Activated naive CD4-positive, alpha-beta T cell treated with anti-CD3 and anti-CD28 coated beads, Interleukin-2, amount 50 U/mL, for 24 hours (primary cell): Measurements from ENCODE around the gene STIM1.
"Not testable (repeated sequence)": the region's sequence is repeated elsewhere in the genome, so short reads cannot be mapped to it uniquely, and the experiment has no call there.

ENCODE experiments used
- H3K27ac Mint-ChIP-seq: one replicate; pipeline ENCODE4 v1.8.0; 2021; ENCODE audit warnings: mild to moderate bottlenecking, mixed read lengths
- H3K27me3 Mint-ChIP-seq: one replicate; pipeline ENCODE4 v1.8.0; 2021; ENCODE audit warnings: mixed read lengths
- H3K36me3 Mint-ChIP-seq: one replicate; pipeline ENCODE4 v1.8.0; 2021; ENCODE audit warnings: mixed read lengths
- H3K4me1 Mint-ChIP-seq: one replicate; pipeline ENCODE4 v1.8.0; 2021; ENCODE audit warnings: mixed read lengths
- H3K4me3 Mint-ChIP-seq: one replicate; pipeline ENCODE4 v1.8.0; 2021; ENCODE audit warnings: mild to moderate bottlenecking, mixed read lengths
- H3K9me3 Mint-ChIP-seq: one replicate; pipeline ENCODE4 v1.8.0; 2021; ENCODE audit warnings: mixed read lengths

The STIM1 gene

DNA sequence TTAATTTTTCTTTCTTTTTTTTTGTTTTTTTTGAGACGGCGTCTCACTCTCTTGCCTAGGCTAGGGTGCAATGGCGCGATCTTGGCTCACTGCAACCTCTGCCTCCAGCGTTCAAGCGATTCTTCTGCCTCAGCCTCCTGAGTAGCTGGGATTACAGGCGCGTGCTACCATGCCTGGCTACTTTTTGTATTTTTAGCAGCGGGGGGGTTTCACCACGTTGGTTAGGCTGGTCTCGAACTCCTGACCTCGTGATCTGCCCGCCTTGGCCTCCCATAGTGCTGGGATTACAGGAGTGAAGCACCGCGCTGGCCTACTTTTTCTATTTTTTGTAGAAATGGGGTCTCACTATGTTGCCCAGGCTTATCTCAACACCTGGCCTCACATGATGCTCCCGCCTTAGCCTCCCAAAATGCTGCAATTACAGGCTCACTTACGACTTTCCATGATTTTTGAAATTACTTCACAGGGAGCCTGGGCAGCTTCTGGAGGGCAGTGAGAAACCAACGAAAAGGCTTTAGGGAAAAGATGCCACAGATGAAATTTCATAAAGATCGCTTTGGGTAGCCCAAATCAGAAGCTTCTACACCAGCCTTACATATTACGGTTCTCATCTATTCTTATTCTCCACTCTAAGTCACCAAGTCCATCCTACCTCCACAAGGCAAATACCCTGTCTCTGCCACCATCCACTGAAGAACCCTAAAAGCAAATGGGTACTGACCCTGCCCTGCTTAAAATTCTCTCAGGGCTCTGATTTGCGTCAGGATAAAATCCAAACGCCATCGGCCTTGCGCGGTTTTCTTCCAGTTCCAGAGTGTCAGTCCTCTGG, 238.3 kb downstream of the STIM1 start:
- H3K36me3 Mint-ChIP-seq, result peaks cover 5% of the 10 kb centered on the region
- peak overlapping the region; percentile 94 for H3K4me3 Mint-ChIP-seq
- H3K4me1 Mint-ChIP-seq, result peaks cover 80% of the 10 kb centered on the region
- peak overlapping the region; percentile 97 for H3K27ac Mint-ChIP-seq
- H3K9me3 Mint-ChIP-seq, result no peaks in the 10 kb centered on the region
- no peaks in the 10 kb centered on the region for H3K27me3 Mint-ChIP-seq

DNA sequence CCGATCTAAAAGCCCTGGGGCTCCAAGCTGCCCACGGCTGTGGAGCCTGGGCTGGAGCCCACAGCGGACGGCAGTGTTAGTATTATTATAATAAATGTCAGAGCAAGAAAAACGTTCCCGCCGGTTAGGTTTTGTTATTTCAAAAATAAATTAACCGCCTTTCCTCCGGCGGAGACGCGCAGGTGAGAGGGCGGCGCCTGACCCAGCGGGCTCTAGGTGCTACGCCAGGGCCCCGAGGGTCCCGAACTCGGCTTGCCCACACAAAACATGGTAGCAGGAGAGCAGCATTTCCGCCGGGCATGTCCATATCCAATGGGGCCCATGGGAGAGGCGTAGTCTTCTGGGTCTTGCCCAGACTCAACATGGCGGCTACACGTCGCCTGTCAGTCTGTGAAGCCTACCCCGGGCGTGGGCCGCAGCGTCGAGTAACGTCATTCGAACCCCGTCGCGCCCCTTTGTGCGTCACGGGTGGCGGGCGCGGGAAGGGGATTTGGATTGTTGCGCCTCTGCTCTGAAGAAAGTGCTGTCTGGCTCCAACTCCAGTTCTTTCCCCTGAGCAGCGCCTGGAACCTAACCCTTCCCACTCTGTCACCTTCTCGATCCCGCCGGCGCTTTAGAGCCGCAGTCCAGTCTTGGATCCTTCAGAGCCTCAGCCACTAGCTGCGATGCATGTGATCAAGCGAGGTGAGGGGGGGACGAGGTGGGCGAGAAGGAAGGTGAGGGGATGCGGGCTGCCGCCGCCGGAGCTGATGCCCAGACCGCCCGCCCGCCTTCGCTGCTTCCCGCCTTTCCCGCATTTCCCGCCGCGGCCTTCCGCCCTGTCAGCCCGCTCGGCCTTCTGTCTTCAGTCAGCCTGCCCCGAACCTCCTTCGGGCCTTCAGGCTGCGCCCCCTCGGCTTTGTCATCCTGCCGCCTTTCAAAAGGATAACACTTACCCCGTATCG, 239.2 kb downstream of the STIM1 start, which contains the start of gene RRM1:
TSS of gene RRM1 (plus strand) at position 452 of the 944 bp plus-strand sequence. CDS start at position 666, 214 bp downstream.
- Mint-ChIP-seq H3K9me3 (no peaks in the 10 kb centered on the region), H3K36me3 (peaks cover 8% of the 10 kb centered on the region), H3K4me1 (peaks cover 80% of the 10 kb centered on the region), H3K27ac (peak within 1 kb of the TSS; percentile 97), H3K4me3 (peak within 1 kb of the TSS; percentile 94), H3K27me3 (no peaks in the 10 kb centered on the region)

DNA sequence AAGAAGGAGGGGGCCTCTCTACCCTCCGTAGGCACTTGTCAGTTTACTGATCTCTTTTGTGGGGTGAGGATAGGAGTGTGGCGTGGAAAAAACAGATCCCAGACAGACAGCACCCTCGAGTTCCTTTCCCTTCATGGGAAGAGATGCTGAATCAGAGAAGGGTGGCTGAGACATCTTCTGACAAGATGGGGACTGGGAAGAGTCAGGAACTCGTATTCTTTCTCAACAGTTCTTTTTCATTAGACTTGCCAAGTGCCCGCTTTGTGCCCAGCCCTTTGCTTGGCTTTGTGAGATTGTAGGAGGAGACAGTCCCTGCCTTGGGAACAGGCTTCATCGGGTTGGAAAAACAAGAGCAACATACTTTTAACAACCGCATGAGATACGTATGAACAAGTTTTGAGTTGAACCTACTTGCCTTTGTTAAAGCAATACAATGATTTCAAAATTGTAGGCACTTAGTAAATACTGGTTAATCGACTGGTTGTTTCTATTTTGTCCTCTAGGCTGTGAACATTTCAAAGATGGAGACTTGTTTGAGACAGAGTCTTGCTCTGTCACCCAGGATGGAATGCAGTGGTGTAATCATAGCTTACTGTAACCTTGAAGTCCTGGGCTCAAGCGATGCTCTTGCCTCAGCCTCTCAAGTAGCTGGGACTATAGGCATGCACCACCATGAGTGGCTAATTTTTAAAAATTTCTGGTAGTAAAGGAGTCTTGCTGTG, 240.2 kb downstream of the STIM1 start:
- Mint-ChIP-seq H3K9me3 (no peaks in the 10 kb centered on the region), H3K36me3 (peaks cover 7% of the 10 kb centered on the region), H3K27ac (peak overlapping the region; percentile 97), H3K4me3 (peak overlapping the region; percentile 94), H3K27me3 (no peaks in the 10 kb centered on the region), H3K4me1 (peaks cover 80% of the 10 kb centered on the region)

DNA sequence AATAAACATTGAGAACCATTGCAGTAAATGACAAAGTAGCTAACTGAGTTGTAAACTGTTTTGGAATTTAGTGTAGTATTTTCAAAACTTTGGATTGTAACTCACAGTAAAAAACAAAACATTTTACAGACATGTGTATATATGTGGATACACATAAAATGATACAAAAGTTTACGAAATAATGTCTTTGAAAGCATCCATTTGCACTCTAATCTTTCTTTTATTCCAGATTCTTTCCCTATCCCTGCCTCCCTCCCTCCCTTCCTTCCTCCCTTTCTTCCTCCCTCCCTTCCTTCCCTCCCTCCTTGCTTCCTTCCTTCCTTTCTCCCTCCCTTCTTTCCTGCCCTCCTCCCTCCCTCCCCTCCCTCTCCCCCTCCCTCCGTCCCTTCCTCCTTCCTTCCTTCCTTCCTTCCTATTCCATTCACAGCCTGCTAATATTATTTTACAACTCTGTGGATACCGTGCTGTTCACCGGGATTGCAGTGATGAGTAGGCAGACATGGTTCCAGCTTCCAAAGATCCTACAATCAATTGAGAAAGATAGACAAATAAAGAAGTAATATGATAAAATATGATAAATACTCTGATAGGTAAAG, 242.7 kb downstream of the STIM1 start:
- no peaks in the 10 kb centered on the region for H3K27me3 Mint-ChIP-seq
- no peaks in the 10 kb centered on the region for H3K9me3 Mint-ChIP-seq
- peaks cover 71% of the 10 kb centered on the region for H3K4me1 Mint-ChIP-seq
- peaks cover 10% of the 10 kb centered on the region for H3K36me3 Mint-ChIP-seq
- H3K27ac Mint-ChIP-seq, result no peak overlapping the region
- no peak overlapping the region for H3K4me3 Mint-ChIP-seq

DNA sequence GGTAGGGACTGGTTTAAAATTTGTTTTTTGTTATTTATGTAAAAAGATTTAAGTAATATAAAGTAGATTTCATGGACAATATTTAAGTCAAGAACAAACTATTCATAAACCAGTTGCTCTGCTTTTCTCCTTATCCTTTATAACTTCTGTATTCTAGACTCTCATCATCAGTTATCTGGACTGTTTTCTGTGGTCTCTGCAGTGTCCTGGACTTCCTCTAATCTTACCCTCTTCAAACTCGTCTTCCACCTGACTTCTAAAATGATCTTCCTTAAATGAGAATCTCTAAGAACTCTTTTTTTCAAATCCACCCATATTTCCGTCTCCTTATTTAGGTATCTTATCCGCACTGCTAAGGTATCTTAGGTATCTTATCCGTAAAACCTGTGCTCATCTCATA, 247.2 kb downstream of the STIM1 start:
- H3K4me1 Mint-ChIP-seq, result peaks cover 42% of the 10 kb centered on the region
- H3K9me3 Mint-ChIP-seq, result no peaks in the 10 kb centered on the region
- peaks cover 17% of the 10 kb centered on the region for H3K36me3 Mint-ChIP-seq
- H3K27ac Mint-ChIP-seq, result peak overlapping the region; percentile 3
- no peaks in the 10 kb centered on the region for H3K27me3 Mint-ChIP-seq
- H3K4me3 Mint-ChIP-seq, result no peak overlapping the region

DNA sequence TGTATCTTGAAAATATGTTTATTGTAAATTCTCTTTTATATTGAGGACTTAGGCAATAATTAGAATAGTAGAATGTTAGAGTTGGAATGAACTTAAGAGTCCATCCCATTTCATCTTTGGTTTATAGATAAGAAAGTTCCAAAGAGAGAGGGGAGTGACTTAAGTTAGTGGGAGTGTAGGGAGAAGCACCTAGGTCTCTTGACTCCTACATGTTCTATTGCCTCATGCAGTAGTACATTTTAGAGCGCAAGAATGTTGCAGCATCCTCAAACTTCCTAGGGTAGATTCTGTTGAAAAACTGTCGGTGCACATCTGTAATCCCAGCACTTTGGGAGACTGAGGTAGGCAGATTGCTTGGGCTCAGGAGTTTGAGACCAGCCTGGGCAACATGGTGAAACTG, 247.8 kb downstream of the STIM1 start:
- H3K27me3 Mint-ChIP-seq, result no peaks in the 10 kb centered on the region

DNA sequence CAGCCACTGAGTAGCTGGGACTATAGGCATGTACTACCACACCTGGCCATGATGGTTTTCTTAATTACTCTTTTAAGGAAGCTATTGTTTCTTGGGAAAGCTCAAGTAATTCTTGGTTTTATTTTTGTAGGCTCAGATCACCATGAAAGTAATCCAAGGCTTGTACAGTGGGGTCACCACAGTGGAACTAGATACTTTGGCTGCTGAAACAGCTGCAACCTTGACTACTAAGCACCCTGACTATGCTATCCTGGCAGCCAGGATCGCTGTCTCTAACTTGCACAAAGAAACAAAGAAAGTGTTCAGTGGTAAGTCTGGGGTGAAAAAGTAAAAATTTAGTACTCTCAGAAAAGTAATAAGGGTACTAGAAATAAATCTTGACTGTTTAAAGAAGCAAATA, 250.5 kb downstream of the STIM1 start:
- H3K36me3 Mint-ChIP-seq, result peaks cover 16% of the 10 kb centered on the region
- peaks cover 13% of the 10 kb centered on the region for H3K4me1 Mint-ChIP-seq
- no peak overlapping the region for H3K4me3 Mint-ChIP-seq
- H3K27ac Mint-ChIP-seq, result no peak overlapping the region
- no peaks in the 10 kb centered on the region for H3K27me3 Mint-ChIP-seq
- H3K9me3 Mint-ChIP-seq, result no peaks in the 10 kb centered on the region

More for the DNA sequence above, 247.8 kb downstream of the STIM1 start:
- Mint-ChIP-seq H3K27ac (no peak overlapping the region), H3K9me3 (no peaks in the 10 kb centered on the region), H3K36me3 (peaks cover 18% of the 10 kb centered on the region), H3K4me1 (peaks cover 37% of the 10 kb centered on the region), H3K4me3 (no peak overlapping the region)

DNA sequence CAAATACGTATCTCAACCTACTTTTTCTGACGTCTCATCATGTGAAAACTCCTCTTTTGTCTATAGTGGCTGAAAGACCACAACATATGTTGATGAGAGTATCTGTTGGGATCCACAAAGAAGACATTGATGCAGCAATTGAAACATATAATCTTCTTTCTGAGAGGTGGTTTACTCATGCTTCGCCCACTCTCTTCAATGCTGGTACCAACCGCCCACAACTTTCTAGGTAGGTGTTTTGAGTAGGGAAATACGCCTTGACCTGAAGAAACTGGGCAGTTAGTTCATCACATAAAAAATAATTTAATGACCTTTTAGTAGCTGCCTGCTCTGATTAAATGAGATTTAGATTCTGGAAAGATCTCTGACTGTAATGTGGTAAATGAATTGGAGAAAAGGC, 256.4 kb downstream of the STIM1 start:
- Mint-ChIP-seq H3K36me3 (peaks cover 20% of the 10 kb centered on the region), H3K4me3 (no peak overlapping the region), H3K27ac (no peak overlapping the region), H3K4me1 (no peaks in the 10 kb centered on the region), H3K9me3 (no peaks in the 10 kb centered on the region), H3K27me3 (no peaks in the 10 kb centered on the region)

DNA sequence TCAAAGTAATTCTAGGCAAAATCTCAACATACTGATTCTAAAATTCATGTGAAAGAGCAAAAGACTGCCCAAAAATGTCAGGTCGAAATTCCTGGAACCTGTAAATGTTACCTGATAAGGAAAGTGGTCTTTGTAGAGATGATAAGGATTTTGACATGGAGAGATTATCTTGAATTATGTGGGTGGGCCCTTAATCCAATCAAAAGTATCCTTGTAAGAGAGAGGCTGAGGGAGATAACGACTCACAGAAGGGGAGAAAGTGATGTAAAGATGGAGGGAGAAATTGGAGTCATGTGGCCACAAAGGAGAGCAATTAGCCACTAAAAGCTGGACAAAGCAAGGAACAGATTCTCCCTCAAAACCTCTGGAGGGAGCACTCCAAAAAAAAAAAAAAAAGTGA, 259.7 kb downstream of the STIM1 start:
- H3K27me3 Mint-ChIP-seq, result no peaks in the 10 kb centered on the region
- no peaks in the 10 kb centered on the region for H3K9me3 Mint-ChIP-seq
- H3K4me1 Mint-ChIP-seq, result peaks cover 3% of the 10 kb centered on the region
- H3K36me3 Mint-ChIP-seq, result peaks cover 20% of the 10 kb centered on the region
- H3K27ac Mint-ChIP-seq, result no peak overlapping the region
- no peak overlapping the region for H3K4me3 Mint-ChIP-seq

DNA sequence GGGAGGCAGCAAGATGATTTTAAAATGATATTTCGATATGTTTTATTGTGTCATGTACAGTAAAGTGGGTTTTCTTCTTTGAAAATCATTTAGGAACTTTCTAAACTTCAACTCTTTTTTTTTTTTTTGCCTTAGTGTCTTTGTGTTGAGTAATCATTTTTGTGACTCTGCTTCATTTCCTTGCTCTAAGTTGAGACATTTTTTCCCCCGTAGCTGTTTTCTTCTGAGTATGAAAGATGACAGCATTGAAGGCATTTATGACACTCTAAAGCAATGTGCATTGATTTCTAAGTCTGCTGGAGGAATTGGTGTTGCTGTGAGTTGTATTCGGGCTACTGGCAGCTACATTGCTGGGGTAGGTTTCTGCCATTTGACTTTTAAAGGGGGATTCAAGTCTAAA, 262.6 kb downstream of the STIM1 start:
- H3K27ac Mint-ChIP-seq, result no peak overlapping the region
- no peaks in the 10 kb centered on the region for H3K27me3 Mint-ChIP-seq
- H3K36me3 Mint-ChIP-seq, result peaks cover 30% of the 10 kb centered on the region
- H3K4me1 Mint-ChIP-seq, result peaks cover 3% of the 10 kb centered on the region
- H3K9me3 Mint-ChIP-seq, result no peaks in the 10 kb centered on the region
- H3K4me3 Mint-ChIP-seq, result no peak overlapping the region

DNA sequence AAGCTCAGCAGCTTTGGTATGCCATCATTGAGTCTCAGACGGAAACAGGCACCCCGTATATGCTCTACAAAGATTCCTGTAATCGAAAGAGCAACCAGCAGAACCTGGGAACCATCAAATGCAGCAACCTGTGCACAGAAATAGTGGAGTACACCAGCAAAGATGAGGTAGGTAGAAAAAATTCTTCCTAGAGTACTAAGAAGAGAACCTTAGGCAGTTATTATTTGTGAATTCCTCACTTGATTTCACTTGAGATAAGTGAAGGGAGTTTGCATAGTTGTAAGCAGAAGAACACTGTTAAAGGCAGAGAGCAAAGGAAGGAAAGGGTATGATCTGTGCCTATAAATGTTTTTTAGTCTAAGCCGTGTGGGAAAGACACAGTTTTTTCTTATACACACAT, 267.8 kb downstream of the STIM1 start:
- Mint-ChIP-seq H3K9me3 (no peaks in the 10 kb centered on the region), H3K4me3 (no peak overlapping the region), H3K27me3 (no peaks in the 10 kb centered on the region), H3K4me1 (no peaks in the 10 kb centered on the region), H3K27ac (no peak overlapping the region), H3K36me3 (peaks cover 36% of the 10 kb centered on the region)

DNA sequence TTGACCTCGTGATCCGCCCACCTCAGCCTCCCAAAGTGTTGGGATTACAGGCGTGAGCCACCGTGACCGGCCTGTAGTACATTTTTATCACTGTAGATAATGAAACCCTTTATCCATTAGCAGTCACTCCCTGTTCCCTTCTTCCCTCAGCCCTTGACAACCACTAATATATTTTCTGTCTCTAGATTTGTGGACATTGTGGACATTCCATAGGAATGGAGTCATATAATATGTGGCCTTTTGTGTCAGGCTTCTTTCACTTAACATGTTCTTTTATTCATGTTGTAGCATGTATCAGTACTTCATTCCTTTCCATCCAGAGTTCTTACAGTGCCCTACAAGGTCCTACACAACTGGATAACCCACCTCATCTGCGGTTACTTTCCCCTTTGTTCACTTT, 269.7 kb downstream of the STIM1 start:
- Mint-ChIP-seq H3K4me1 (no peaks in the 10 kb centered on the region), H3K36me3 (peaks cover 36% of the 10 kb centered on the region), H3K4me3 (no peak overlapping the region), H3K27ac (no peak overlapping the region), H3K27me3 (no peaks in the 10 kb centered on the region), H3K9me3 (no peaks in the 10 kb centered on the region)

DNA sequence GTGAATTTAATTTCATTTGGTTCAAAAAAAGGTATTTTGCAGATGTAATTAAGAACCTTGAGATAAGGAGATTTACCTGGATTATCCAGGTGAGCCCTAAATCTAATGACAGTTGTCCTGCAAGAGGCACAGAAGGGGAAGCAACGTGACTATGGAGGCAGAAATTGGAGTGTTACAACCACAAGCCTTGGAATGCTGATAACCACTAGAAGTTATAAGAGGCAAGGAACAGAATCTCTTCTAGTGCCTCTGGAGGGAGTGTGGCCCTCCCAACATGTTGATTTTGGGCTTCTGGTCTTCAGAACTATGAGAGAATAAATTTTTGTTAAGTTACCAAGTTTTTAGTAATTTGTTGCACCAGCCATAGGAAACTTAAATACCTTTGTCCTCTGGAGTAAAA, 271.9 kb downstream of the STIM1 start:
- H3K4me3 Mint-ChIP-seq, result no peak overlapping the region
- H3K27me3 Mint-ChIP-seq, result no peaks in the 10 kb centered on the region
- H3K36me3 Mint-ChIP-seq, result peaks cover 25% of the 10 kb centered on the region
- no peaks in the 10 kb centered on the region for H3K9me3 Mint-ChIP-seq
- H3K4me1 Mint-ChIP-seq, result no peaks in the 10 kb centered on the region
- no peak overlapping the region for H3K27ac Mint-ChIP-seq

DNA sequence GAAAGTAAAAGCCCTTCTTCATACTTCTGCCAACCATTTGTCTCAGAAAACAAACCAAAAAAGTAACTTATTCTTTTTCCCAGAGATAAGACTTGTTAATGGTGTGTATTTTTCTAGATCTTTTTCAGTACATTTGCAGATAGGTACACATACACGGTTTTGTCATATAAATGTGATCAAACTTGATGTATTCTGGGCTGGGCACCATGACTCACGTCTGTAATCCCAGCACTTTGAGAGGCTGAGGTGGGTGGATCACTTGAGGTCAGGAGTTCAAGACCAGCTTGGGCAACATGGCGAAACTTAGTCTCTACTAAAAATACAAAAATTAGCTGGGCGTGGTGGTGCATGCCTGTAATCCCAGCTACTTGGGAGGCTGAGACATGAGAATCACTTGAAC, 274.8 kb downstream of the STIM1 start:
- H3K4me1 Mint-ChIP-seq, H3K4me3 Mint-ChIP-seq, H3K27ac Mint-ChIP-seq, H3K9me3 Mint-ChIP-seq, H3K27me3 Mint-ChIP-seq: not testable (repeated sequence)
- H3K36me3 Mint-ChIP-seq, result peaks cover 22% of the 10 kb centered on the region

DNA sequence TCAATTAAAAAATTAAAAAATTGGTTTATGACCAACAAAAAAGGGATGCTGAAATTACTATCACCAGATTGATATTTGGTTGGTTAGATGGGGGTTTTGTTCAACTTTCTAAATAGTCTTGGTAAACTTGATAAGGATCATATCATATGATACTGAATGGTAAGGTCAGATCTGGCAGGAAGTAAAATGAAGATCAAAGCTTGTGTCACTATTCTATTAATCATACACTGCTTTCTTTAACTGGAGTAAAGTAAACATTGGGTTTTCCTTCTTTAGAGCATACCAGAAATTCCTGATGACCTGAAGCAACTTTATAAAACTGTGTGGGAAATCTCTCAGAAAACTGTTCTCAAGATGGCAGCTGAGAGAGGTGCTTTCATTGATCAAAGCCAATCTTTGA, 279.3 kb downstream of the STIM1 start:
- peaks cover 31% of the 10 kb centered on the region for H3K36me3 Mint-ChIP-seq

More for the DNA sequence above, 279.3 kb downstream of the STIM1 start:
- H3K9me3 Mint-ChIP-seq, result no peaks in the 10 kb centered on the region
- peak overlapping the region; percentile 46 for H3K27ac Mint-ChIP-seq
- H3K4me1 Mint-ChIP-seq, result no peaks in the 10 kb centered on the region
- no peak overlapping the region for H3K4me3 Mint-ChIP-seq
- H3K27me3 Mint-ChIP-seq, result no peaks in the 10 kb centered on the region
